Measurements from ENCODE around the gene CCDC141. TPM values are rescaled to one million over a fixed set of nuclear protein-coding genes. Genes with fewer than 3 reads are reported as not detected.

CCDC141 gene
- total RNA-seq, 1 experiment from 2014 or later: 4.0 TPM

DNA sequence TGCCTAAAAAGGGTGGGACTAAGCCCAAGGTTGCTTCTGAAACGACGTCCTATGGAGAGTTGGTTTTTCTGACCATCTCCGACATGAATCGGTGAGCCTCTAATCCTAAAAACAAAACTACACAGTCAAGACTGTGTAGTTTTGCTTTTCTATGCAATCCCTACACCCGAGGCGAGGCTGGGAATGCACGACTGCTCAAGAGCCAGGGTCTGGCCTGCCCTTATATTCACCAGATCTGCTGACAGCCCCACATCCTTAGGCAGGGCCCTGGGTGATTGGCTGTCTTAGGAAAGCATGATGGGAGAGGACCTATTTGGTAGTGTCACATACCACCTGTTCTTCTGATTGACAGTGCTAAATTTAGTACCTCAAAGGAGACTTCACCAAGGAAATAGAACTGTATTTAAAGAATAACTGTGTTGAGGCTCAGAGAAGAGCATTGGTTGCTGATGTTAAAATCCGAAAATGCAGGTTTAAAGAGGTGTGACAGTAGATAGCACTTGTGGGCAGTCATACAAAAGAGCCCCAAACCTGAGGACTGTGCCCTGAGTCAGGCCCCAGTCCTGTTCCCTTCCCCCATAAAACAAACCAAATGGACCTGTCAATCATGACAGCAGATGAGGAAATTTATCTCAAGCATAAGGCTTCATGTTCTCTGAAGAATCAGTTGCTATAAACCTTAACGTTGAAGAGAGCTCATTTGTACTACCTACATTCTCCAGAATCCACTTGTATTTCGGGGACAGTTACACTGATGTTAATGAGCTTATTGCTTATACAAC lies 242.5 kb downstream of the CCDC141 start, which contains the start of gene TTN:
TSS of gene TTN (minus strand) at position 197 of the 782 bp plus-strand sequence. CDS start 2,781 bp downstream, outside the sequence.
- DNase-seq (ENCODE audit: extremely low read depth, low read depth): no peak

DNA sequence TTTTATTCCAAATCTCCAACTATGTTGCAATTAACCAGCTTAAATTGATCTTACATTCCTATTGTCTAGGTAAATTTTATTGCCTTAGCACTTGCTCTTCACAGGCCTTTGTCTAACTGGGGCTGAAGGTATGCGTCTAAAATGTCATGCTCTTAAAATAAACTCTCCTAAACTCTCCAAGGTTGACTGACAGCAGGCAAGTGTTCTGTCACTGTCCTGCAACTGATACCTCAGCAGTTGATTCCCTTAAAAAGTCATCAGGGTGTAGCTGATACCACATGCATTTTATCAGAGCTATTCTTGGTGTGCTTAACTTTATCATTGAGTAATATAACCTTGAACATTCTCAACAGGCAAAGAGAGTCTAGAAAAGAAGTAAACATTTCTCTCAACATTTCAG lies 243.4 kb downstream of the CCDC141 start:
- DNase-seq (ENCODE audit: extremely low read depth, low read depth): no peak

DNA sequence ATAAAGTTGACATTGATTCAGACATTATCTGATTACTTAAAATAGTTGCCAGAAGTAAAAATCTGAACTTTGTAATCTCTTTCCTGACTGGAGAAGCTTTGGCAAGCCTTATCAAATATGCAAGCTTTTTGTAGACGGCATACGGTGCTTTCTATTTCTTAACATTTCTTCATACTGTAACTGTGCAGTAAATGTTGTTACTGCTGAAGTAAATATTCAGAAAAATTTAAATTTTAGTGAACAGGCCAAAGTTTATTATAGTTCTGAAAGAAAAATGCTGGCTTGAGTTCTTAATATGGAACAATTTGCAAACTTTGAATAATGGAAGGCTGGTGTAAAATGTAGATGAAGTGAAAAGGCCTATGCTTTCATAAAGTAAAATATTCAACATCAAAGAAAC lies 244.5 kb downstream of the CCDC141 start:
- DNase-seq (ENCODE audit: extremely low read depth, low read depth): no peak

DNA sequence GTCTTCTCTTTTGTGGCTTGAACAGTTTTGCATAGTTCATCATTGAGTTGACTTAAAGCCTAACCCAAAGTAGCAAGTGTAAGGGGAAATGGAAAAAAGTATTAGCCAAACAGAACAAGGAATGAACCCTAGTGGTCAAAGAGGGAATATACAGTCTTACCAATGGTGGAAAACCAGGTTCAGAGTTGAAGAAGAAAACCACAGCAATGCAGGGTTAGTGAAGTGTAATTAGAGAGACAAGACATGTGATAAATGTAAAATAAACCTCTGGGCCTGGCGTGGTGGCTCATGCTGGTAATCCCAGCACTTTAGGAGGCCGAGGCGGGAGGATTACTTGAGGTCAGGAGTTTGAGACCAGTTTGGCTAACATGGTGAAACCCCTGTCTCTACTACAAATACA lies 245.1 kb downstream of the CCDC141 start:
- DNase-seq (ENCODE audit: extremely low read depth, low read depth): peak; percentile 7

DNA sequence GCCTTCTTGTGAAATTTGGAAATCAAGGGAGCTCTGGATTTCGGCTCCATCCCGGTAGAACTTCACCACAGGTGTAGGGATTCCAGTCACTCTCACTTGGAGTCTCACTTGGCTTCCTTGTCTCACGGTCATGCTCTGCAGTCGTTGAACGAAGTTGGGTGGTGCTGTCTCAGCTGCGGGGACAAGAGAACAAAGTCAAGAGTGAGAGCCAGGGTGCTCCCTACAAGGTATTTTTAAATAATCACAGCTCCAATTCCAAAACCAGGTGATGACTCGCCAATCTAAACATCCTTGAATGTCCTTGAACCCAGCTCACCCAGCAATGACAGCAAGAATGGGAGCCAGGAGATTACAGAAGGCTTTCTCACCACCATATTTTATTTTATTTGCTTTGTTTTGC lies 249.4 kb downstream of the CCDC141 start:
- DNase-seq (ENCODE audit: extremely low read depth, low read depth): no peak

DNA sequence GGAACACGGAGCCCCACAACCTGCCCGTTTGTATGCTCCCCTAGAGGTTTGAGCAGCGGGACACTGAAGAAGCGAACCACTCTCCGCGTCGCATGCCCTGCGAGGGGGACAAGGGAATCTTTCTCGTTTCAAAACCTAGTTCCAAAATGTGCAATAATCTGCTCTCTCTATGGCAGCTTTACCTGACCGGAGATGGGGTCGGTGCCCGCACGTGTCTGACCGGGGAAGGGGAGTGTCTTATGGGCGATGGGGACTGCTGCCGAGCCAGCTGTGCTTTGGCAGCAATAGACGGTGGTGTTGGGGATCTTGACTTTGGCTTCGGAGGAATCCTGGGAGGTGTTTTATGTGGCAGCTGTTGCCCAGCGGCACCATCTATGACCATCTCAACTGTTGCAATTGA lies 250.6 kb downstream of the CCDC141 start:
- DNase-seq (ENCODE audit: extremely low read depth, low read depth): no peak

DNA sequence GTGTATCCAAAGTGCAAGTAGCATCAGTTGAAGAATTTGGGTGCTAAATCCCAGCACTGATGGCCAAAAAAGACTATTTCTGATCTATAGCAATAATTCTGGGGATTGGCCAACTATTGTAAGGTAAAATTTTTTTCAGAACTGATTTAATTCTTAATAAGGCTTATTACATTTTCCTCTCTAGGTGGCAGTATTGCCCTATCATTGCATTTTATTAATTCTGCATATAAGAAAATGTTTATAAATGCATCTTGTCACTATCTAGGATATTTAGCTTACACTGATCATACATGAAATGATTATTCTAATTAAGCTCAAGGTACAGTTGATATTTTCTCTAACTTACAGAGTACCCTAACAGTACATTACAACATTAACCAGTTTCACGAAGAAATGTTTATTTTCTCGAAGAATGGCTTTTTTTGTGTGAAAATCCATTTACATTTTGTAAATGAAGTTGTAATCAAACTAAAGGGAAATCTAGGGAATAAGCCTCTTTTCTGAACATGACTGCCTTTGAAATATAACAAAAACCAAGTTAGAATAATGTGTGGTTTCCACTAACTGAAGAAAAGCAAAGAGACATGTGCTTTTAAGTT lies 253.8 kb downstream of the CCDC141 start:
- peak; percentile 41 for DNase-seq (ENCODE audit: extremely low read depth, low read depth)

DNA sequence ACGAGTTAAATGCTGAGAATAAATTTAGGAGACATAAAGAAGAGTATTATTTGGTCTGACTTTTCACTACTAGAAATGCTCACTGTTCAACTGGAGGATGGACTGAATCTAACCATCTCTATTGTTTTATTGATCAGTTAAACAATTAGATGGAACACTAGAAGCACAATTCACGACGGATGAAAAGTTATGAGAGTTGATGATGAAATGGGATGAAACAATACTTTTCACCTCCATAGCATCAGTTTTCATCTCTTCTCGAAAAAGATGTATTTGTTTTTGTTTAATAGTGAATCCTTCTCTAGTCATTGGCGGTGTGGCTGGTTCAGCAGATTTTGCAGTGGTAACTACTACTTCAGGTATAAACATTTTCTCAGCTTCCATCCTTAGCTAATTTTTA lies 262.0 kb downstream of the CCDC141 start:
- no peak for DNase-seq (ENCODE audit: extremely low read depth, low read depth)

DNA sequence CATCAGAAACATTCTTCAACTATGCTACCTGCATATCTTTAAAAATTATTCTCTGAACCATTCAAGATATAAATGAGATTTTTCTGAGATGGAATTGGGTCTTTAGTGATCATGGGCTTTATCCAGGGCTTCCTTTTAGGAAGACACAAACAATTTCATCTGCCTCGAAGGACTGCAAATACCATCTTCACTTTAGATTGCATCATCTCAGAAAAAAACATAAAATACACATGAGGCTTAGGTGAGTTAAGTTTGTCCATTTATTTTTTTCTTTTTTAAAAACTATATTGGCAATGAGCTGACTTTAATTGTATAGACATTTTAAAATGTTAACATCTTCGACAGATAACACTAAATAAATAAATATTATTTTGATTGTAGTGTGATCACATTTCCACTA lies 262.8 kb downstream of the CCDC141 start:
- DNase-seq (ENCODE audit: extremely low read depth, low read depth): no peak

DNA sequence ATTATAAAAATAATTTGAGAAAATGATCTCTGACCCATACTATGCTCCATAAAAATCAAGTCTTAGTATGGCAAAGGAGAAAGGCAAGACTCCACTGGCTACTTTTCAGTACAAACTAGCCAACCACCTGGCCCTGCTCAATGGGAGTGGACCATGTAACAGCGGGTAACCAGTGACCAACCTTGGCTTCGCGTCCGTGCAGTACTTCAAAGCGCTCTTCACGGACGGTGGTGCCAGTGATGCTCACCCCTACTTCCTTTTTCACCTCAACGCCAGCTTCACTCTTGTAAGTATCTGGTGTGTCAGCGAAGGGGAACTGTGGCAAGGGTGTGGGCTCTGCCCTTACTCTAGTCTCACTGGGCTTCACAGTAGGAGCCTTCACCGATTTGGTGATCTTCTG lies 266.0 kb downstream of the CCDC141 start:
- DNase-seq (ENCODE audit: extremely low read depth, low read depth): no peak

DNA sequence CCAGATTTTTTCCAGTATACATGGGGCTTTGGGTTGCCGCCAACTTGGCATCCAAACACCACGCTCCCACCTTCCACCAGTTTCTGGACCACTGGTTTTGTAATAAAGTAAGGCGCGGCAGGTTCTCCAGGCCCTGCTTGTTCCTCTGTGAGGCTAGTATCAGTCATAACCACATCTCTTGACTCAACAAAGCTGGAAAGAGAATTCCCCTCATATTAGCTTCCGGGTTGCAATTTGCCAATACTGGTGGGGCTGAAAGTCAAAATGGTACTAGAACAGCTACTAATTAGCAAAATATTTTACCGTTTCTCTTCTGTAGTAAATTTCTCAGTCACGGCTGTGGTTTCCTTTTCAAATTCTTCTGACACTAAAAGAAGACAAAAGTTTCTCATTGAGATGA lies 267.7 kb downstream of the CCDC141 start:
- no peak for DNase-seq (ENCODE audit: extremely low read depth, low read depth)

Other genes with a start within 250 kb of the CCDC141 start
- gene TTN, start 242.7 kb downstream of the CCDC141 start, total RNA-seq (2014; rRNA removed; shearing (Covaris generic)): 2.0 and 2.6 TPM in 2 replicates
- 25.6 and 26.3 TPM in 2 replicates for gene SESTD1, start 214.7 kb upstream of the CCDC141 start, total RNA-seq (2014; rRNA removed; shearing (Covaris generic))